Lower leg skin (tissue), 4 donors: ENCODE data around the gene PASK. TPM values are rescaled to one million over a fixed set of nuclear protein-coding genes. Genes with fewer than 3 reads are reported as not detected.

Experiments used
- DNase-seq, 2 donors: peaks; one replicate each; pipeline ENCODE4 v3.0.0-alpha.2; 2019; ENCODE audit warnings: low spot score in 2 of 2
- H3K4me3 ChIP-seq: fragments of 200-600 bp; sonication (generic); 2 replicates; pipeline ENCODE4 v1.5.1; 2017; ENCODE audit warnings: mild to moderate bottlenecking, low read depth; ENCODE audit not compliant: poor library complexity, severe bottlenecking
- POLR2A ChIP-seq, 2 donors: fragments of 450-650 bp; IDR thresholded peaks; one replicate each; pipeline ENCODE4 v1.6.1; 2016 to 2017; ENCODE audit warnings: antibody characterized with exemption in 2 of 2, mild to moderate bottlenecking in 1 of 2, moderate library complexity in 1 of 2
- WGBS, 2 donors: methylation state at CpG; one replicate each; pipeline ENCODE4 v1.1.5; 2018; 5-methylcytosine and 5-hydroxymethylcytosine counted together
- intact Hi-C: fragments of 100-400 bp; cut with DNase I; formaldehyde crosslinking; loops from one replicate; pipeline ENCODE4 v1.15.0; 2023; ENCODE audit warnings: low total_unique reads
- total RNA-seq, 4 donors: library from RNA; depleted of rRNA; stranded (reverse); fragments of >200 nt; gene quantifications; one replicate each; pipeline ENCODE4 v1.1.0, GENCODE V29; 2016
- TF ChIP-seq, protein P1 (sequence below), 3 donors: fragments of 450-650 bp; IDR thresholded peaks; one replicate each; pipeline ENCODE4 v1.5.1; 2016; ENCODE audit warnings: antibody characterized with exemption in 3 of 3, mild to moderate bottlenecking in 3 of 3, moderate library complexity in 2 of 3

Gene PASK
- total RNA-seq, 4 donors from 2014 or later = 4.8 to 11.9 (median 6.5) TPM

DNA sequence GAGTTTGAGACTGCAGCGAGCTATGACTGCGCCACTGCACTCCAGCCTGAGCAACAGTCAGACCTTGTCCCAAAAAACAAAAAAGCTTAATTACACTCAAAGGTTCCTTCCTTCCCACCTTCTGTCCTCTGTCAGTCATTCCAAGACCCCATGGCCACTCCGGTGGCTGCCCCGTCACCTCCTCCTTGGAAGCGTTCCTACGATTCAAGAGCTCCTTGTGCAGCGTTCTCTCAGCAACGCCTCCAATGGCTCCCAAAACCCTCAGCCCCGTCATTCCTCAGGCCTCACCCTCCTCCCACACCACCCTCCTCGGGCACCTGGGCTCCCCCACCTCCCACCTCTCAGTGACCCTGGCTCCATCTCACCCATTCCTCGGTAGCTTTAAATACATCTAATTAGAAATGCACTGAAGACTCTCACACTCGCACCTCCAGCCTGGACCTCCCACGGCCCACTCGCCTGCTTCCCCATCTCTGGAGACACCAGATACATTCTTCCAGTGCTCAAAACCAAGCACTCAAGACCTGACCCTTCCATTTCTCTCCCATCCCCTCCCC is 8.0 kb downstream of the PASK start:
- intact Hi-C loops = no loop called here
- no peak overlapping the region for H3K4me3 ChIP-seq
- 95 to 96% methylated on average over 14 of the region's 14 CpGs for WGBS, 2 donors
- DNase-seq = no peak
- TF ChIP-seq, protein P1, sequence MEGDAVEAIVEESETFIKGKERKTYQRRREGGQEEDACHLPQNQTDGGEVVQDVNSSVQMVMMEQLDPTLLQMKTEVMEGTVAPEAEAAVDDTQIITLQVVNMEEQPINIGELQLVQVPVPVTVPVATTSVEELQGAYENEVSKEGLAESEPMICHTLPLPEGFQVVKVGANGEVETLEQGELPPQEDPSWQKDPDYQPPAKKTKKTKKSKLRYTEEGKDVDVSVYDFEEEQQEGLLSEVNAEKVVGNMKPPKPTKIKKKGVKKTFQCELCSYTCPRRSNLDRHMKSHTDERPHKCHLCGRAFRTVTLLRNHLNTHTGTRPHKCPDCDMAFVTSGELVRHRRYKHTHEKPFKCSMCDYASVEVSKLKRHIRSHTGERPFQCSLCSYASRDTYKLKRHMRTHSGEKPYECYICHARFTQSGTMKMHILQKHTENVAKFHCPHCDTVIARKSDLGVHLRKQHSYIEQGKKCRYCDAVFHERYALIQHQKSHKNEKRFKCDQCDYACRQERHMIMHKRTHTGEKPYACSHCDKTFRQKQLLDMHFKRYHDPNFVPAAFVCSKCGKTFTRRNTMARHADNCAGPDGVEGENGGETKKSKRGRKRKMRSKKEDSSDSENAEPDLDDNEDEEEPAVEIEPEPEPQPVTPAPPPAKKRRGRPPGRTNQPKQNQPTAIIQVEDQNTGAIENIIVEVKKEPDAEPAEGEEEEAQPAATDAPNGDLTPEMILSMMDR (IDR thresholded peaks at IDR 0.05) = no peak
- TF ChIP-seq POLR2A (IDR thresholded peaks at IDR 0.05) = no peak

DNA sequence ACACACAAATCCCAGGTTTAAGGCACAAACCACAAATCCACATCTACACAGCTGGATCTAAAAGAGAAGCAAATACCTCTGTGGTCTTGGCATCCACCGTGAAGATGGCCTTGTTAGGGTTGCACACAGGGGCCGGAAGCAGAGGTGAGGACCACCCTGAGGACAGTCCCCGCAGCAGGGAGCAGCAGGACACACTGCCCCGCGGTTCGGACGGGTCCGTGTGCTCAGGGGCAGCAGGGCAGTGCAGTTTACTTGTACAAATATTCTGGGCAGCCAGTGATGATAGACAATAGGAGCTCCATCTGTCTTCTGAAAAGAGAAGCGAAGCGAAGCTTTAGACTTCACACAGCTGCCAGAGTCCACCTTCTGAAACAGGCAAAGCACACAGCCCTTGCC is 8.8 kb downstream of the PASK start:
- 95 to 97% methylated on average over 10 of the region's 10 CpGs for WGBS, 2 donors
- DNase-seq = no peak
- no peak overlapping the region for H3K4me3 ChIP-seq
- TF ChIP-seq POLR2A (IDR thresholded peaks at IDR 0.05) = no peak
- TF ChIP-seq, protein P1 (IDR thresholded peaks at IDR 0.05) = no peak
- intact Hi-C loops = no loop called here

DNA sequence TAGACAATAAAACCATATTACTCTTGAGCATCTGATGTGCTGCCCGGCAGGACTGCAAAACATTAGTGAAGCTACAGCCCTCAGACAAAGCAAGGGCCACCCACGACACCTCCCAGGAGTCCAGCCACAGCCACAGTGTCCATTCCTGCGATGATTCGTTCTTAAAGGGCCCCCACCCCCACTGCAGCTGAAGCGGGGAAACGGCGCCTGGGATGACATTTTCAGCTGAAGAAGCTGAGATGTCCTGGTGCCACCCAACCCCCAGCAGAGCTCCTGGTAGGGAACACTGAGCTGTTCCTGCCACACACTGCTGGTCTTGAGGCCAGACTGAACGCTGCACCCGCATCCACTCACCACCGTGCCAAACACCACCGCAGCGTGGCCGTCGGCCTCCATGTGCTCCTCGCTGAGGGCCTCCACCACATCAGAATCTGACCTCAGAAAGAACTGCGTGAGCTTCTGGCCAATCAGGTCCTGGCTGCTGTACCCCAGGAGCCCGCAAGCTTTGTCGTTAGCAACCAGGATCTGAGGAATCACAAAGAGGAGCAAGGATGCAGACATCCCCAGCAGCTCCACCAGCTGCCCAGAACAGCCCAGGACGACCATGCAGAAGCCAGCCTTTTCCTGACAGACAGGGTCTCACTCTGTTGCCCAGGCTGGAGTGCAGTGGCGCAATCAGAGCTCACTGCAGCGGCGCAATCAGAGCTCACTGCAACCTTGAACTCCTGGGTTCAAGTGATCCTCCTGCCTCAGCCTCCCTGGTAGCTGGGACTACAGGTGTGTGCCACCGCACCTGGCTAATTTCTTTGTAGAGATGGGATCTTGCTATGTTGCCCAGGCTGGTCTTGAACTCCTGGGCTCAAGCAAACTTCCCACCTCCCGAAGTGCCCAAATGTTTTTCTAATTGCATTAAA is 9.5 kb downstream of the PASK start:
- DNase-seq = no peak
- H3K4me3 ChIP-seq = no peak overlapping the region
- intact Hi-C loops = no loop called here
- 90 to 91% methylated on average over 22 to 24 of the region's 24 CpGs for WGBS, 2 donors
- TF ChIP-seq, protein P1 (IDR thresholded peaks at IDR 0.05) = no peak
- TF ChIP-seq POLR2A (IDR thresholded peaks at IDR 0.05) = no peak

DNA sequence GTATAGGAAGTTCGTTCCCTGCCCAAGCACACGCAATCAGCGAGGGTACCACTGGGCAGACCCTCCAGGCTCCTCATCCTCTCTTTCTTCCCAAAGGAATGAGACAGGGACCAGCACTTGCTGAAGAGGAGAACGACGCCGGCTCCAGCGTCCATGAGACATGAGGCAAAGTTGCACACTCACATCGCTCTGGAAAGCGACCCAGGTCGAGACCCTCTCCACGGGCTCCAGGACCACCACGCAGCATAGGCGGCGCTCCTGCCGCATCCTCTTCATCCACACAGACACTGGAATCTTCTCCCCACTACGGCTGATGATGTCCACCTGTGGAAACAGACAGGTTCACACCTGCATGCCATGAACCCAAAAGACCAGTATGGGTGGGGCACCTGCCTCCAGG is 10.8 kb downstream of the PASK start:
- intact Hi-C loops = no loop called here

DNA sequence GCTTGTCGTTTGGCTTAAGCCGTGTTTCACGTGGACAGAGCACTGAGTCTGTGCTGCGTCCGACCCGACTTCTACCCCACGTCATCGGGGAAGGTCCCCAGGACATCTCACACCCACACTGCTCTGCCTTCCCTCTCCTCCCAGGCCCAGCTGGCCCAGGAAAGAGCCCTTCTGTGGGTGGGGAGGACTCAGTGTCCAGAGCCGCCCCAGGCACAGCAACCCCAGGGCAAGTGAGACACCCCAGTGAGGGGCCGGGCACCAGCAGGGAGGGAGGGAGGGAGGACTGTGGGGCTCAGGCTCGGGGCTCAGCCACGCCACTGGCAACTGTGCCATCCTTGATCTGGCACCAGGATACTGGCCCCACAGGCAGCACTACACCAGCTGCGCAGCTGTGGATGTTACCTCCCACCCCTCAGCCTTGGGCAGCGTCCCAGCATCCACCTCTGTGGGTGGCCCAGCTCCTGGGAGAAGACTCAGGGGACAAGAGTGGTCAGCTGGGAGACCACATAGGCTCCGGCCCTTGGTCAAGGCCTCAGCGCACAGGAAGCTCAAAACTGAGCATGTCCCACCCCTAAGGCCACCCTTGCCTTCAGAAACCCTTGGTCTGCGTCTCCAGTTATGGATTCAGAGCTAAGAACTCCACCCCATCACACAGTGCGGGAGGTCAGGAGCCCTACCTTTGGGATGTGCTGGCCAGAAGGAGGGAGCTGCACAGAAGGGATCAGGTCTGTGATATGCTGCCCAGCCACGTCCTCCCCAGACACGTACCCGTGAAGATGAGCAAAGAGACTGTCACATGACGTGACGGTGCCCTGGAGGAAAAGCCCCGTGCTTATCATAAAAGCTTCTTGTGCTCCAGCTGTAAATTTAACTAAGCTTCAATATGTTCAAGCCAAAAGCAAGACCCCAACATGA is 11.7 kb downstream of the PASK start:
- H3K4me3 ChIP-seq = no peak overlapping the region
- intact Hi-C loops = no loop called here
- 95% methylated on average over 16 to 22 of the region's 24 CpGs for WGBS, 2 donors
- no peak for DNase-seq
- no peak for TF ChIP-seq POLR2A (IDR thresholded peaks at IDR 0.05)
- TF ChIP-seq, protein P1 (IDR thresholded peaks at IDR 0.05) = no peak

More for the DNA sequence above, 10.8 kb downstream of the PASK start:
- 92 to 95% methylated on average over 16 of the region's 16 CpGs for WGBS, 2 donors
- no peak for DNase-seq
- TF ChIP-seq, protein P1 (IDR thresholded peaks at IDR 0.05) = no peak
- TF ChIP-seq POLR2A (IDR thresholded peaks at IDR 0.05) = no peak
- no peak overlapping the region for H3K4me3 ChIP-seq
